HL-60 (cell line): ENCODE results near the gene CYSTM1.

ENCODE experiments used
- DNase-seq, 2 experiments: peaks; one replicate each; pipeline ENCODE4 v3.0.0-alpha.2; 2010 to 2020; ENCODE audit warnings: low read depth in 1 of 2, low spot score in 1 of 2
- H3K27ac ChIP-seq: fragments of 250-450 bp; sonication (Bioruptor Pico); replicated peaks from 2 replicates; pipeline ENCODE4 v1.5.1; 2020; ENCODE audit warnings: mild to moderate bottlenecking, moderate library complexity
- H3K27me3 ChIP-seq: fragments of 250-450 bp; sonication (Bioruptor Pico); 2 replicates; pipeline ENCODE4 v1.5.1; 2021; ENCODE audit warnings: mild to moderate bottlenecking, moderate library complexity; ENCODE audit not compliant: insufficient read depth, poor library complexity, severe bottlenecking
- H3K4me3 ChIP-seq: replicated peaks from 2 replicates; pipeline ENCODE4 v1.5.1; 2011; ENCODE audit warnings: mild to moderate bottlenecking, control low read depth, low read length; ENCODE audit not compliant: insufficient read depth
- GABPA ChIP-seq: IDR thresholded peaks from 2 replicates; pipeline ENCODE4 v1.6.1; 2012; ENCODE audit warnings: low read depth
- POLR2AphosphoS5 ChIP-seq: IDR thresholded peaks from 2 replicates; pipeline ENCODE4 v1.6.1; 2012; ENCODE audit warnings: low read depth
- SPI1 ChIP-seq: IDR thresholded peaks from 2 replicates; pipeline ENCODE4 v1.6.1; 2012; ENCODE audit warnings: low read depth, mild to moderate bottlenecking, borderline replicate concordance
- TF ChIP-seq, protein P1 (sequence below): IDR thresholded peaks from one replicate; pipeline ENCODE4 v1.5.1; 2011; ENCODE audit warnings: low read length, control low read depth, inconsistent platforms; ENCODE audit not compliant: insufficient read depth
- TF ChIP-seq, protein P2 (sequence below): IDR thresholded peaks from 2 replicates; pipeline ENCODE4 v1.6.1; 2012; ENCODE audit warnings: low read depth; ENCODE audit not compliant: insufficient replicate concordance

The CYSTM1 gene

DNA sequence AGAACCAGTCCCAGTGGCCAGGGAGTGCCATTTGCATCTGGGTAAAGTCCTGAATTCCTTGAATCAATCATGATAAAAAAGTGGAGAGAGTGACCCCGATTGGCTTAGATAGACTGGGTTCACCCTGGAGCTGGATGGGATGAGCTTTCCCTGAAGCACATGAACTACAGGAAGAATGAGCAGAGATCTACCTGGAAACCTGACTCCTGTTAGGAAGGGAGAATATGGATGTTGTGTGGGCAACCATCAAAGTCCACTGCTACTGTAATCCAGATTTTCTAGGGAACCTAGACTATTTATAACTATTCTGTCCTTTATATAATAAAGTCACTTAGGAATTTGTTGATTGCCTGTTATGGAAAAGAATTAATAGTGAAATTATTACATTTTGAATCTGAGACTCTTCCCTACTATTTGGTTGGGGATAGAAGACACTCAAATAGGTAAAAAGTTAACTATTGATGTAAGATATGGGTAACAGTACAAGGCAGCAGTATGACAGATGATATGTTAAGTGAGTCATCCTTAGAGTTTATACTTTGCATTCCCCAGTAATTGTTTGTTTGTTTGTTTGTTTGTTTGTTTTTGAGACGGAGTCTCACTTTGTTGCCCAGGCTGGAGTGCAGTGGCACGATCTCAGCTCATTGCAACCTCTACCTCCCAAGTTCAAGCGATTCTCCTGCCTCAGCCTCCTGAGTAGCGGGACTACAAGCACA, 17.9 kb downstream of the CYSTM1 start:
- TF ChIP-seq POLR2AphosphoS5, result no peak
- TF ChIP-seq, protein P1, sequence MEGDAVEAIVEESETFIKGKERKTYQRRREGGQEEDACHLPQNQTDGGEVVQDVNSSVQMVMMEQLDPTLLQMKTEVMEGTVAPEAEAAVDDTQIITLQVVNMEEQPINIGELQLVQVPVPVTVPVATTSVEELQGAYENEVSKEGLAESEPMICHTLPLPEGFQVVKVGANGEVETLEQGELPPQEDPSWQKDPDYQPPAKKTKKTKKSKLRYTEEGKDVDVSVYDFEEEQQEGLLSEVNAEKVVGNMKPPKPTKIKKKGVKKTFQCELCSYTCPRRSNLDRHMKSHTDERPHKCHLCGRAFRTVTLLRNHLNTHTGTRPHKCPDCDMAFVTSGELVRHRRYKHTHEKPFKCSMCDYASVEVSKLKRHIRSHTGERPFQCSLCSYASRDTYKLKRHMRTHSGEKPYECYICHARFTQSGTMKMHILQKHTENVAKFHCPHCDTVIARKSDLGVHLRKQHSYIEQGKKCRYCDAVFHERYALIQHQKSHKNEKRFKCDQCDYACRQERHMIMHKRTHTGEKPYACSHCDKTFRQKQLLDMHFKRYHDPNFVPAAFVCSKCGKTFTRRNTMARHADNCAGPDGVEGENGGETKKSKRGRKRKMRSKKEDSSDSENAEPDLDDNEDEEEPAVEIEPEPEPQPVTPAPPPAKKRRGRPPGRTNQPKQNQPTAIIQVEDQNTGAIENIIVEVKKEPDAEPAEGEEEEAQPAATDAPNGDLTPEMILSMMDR, result no peak
- no peak for TF ChIP-seq SPI1
- TF ChIP-seq GABPA, result no peak
- TF ChIP-seq, protein P2, sequence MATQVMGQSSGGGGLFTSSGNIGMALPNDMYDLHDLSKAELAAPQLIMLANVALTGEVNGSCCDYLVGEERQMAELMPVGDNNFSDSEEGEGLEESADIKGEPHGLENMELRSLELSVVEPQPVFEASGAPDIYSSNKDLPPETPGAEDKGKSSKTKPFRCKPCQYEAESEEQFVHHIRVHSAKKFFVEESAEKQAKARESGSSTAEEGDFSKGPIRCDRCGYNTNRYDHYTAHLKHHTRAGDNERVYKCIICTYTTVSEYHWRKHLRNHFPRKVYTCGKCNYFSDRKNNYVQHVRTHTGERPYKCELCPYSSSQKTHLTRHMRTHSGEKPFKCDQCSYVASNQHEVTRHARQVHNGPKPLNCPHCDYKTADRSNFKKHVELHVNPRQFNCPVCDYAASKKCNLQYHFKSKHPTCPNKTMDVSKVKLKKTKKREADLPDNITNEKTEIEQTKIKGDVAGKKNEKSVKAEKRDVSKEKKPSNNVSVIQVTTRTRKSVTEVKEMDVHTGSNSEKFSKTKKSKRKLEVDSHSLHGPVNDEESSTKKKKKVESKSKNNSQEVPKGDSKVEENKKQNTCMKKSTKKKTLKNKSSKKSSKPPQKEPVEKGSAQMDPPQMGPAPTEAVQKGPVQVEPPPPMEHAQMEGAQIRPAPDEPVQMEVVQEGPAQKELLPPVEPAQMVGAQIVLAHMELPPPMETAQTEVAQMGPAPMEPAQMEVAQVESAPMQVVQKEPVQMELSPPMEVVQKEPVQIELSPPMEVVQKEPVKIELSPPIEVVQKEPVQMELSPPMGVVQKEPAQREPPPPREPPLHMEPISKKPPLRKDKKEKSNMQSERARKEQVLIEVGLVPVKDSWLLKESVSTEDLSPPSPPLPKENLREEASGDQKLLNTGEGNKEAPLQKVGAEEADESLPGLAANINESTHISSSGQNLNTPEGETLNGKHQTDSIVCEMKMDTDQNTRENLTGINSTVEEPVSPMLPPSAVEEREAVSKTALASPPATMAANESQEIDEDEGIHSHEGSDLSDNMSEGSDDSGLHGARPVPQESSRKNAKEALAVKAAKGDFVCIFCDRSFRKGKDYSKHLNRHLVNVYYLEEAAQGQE, result no peak
- no peaks in the 10 kb centered on the region for H3K27me3 ChIP-seq
- H3K27ac ChIP-seq, result no peak overlapping the region
- no peak overlapping the region for H3K4me3 ChIP-seq
- no peak for DNase-seq

DNA sequence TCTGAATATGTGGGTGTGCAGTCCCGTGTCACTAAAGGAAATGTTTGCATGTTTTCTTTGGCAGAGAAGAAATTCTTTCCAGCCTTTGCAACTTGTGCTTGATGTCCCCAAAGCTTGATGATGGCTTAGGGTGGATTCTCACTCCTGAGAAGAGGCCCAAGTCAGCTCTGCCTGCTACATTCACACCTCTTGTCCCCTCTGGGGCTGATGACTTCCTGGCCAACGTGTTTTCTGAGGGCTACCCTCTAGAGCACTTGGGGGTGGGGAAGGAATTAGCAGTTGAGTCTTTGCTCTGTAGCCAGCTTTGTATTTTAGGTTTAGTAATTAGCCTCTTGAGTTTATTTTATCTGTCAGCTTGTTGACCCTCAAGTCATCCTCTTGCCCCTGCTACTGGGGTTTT, 19.7 kb downstream of the CYSTM1 start:
- Histone ChIP-seq H3K4me3 (no peak overlapping the region), H3K27me3 (no peaks in the 10 kb centered on the region), H3K27ac (no peak overlapping the region)
- TF ChIP-seq POLR2AphosphoS5 (no peak), SPI1 (no peak), GABPA (no peak)
- TF ChIP-seq, protein P2, result no peak
- TF ChIP-seq, protein P1, result no peak
- DNase-seq, result no peak

DNA sequence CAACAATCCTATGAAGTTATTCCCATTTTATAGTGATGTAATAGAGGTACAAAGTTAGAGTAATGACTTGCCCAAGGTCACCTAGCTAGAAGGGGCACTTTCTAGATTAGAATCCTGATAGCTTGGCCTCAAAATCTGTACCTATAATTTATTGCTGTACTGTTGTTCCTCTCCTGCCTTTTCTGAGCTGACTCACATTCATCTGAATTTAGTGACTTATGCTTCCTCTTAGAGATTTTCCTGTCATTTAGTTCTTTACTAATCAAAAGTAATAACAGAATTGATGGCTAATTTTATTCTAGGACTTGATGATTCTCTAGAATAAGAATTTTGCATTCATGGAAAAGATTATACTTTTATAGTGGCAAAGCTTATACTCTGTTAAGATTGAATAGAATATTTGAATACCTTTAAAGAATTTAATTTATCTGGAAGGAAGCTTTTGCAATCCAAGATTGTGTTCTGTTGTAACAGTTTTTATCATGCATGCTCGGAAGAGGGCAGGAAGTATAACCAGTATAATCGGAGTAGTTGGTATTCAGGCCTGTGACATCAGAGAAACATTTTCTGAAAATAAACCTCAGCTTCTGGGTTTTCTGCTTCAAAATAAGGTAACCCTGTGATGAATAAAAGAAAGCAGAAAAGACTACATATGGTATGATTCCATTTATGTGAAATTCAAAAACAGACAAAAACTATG, 21.3 kb downstream of the CYSTM1 start:
- no peak overlapping the region for H3K4me3 ChIP-seq
- TF ChIP-seq, protein P1, result no peak
- TF ChIP-seq GABPA (no peak), POLR2AphosphoS5 (no peak), SPI1 (no peak)
- TF ChIP-seq, protein P2, result no peak
- H3K27me3 ChIP-seq, result no peaks in the 10 kb centered on the region
- DNase-seq, result no peak
- H3K27ac ChIP-seq, result no peak overlapping the region
